ENCODE results near the gene NFATC1.

DNA sequence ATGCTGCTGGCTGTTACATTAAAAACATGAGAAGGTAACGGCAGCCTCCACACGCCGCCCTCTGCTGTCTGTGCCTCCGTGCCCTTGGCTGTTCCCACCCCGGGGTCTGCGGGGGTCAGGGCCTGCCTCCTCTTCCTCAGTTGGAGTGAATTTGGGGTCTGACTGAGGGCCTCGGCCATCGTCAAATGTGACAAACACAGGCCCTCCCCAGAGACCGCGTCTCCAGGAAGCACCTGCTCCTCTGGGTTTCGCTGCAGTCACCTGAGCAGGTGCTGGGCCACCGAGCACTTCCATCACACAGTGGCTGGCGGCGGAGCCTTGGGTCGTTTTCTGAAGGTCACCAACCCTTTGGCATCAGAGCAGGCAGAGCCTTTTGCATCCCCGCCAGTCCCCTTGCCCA is 70.9 kb downstream of the NFATC1 start:
- TF ChIP-seq TAF1 (IDR thresholded peaks at IDR 0.05; ENCODE audit: borderline replicate concordance, insufficient read depth, low read length): no peak
- TF ChIP-seq, protein P1, sequence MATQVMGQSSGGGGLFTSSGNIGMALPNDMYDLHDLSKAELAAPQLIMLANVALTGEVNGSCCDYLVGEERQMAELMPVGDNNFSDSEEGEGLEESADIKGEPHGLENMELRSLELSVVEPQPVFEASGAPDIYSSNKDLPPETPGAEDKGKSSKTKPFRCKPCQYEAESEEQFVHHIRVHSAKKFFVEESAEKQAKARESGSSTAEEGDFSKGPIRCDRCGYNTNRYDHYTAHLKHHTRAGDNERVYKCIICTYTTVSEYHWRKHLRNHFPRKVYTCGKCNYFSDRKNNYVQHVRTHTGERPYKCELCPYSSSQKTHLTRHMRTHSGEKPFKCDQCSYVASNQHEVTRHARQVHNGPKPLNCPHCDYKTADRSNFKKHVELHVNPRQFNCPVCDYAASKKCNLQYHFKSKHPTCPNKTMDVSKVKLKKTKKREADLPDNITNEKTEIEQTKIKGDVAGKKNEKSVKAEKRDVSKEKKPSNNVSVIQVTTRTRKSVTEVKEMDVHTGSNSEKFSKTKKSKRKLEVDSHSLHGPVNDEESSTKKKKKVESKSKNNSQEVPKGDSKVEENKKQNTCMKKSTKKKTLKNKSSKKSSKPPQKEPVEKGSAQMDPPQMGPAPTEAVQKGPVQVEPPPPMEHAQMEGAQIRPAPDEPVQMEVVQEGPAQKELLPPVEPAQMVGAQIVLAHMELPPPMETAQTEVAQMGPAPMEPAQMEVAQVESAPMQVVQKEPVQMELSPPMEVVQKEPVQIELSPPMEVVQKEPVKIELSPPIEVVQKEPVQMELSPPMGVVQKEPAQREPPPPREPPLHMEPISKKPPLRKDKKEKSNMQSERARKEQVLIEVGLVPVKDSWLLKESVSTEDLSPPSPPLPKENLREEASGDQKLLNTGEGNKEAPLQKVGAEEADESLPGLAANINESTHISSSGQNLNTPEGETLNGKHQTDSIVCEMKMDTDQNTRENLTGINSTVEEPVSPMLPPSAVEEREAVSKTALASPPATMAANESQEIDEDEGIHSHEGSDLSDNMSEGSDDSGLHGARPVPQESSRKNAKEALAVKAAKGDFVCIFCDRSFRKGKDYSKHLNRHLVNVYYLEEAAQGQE (IDR thresholded peaks at IDR 0.05; ENCODE audit: insufficient read depth in 1 of 2, low read depth in 2 of 2, low read length in 2 of 2): no peak
- no peak for TF ChIP-seq SIN3A (IDR thresholded peaks at IDR 0.05; ENCODE audit: borderline replicate concordance, insufficient read depth, low read length)
- no peak for TF ChIP-seq POLR2AphosphoS5 (IDR thresholded peaks at IDR 0.05; ENCODE audit: low read depth, low read length)
- TF ChIP-seq FOXP2 (optimal IDR thresholded peaks at IDR 0.05; ENCODE audit: borderline replicate concordance, extremely low read depth, extremely low read length, insufficient read depth): no peak
